ENCODE data around the gene NF1.
A peak's percentile ranks its signal among the peaks of the same experiment; 100 is the strongest.
"Not testable (repeated sequence)": the region's sequence is repeated elsewhere in the genome, so short reads cannot be mapped to it uniquely, and the experiment has no call there.

The NF1 gene

GRCh38 chr17:31078290-31078689, 16.5 kb upstream of the NF1 start:
- no peak for DNase-seq (ENCODE audit: low read depth, low spot score)

GRCh38 chr17:31079731-31080130, 15.0 kb upstream of the NF1 start:
- no peak for DNase-seq (ENCODE audit: low read depth, low spot score)

- no peak for DNase-seq (ENCODE audit: low read depth, low spot score)
Measured at GRCh38 chr17:31085563-31085962, 9.2 kb upstream of the NF1 start.

- no peak for DNase-seq (ENCODE audit: low read depth, low spot score)
Measured at GRCh38 chr17:31089471-31089870, 5.3 kb upstream of the NF1 start.

- not testable (repeated sequence) for DNase-seq (ENCODE audit: low read depth, low spot score)
Measured at GRCh38 chr17:31090650-31091049, 4.1 kb upstream of the NF1 start.

- no peak for DNase-seq (ENCODE audit: low read depth, low spot score)
Measured at GRCh38 chr17:31092475-31093064, 2.2 kb upstream of the NF1 start.

GRCh38 chr17:31093866-31094599, 744 bp upstream of the NF1 start:
- peak; percentile 15 for DNase-seq (ENCODE audit: low read depth, low spot score)

GRCh38 chr17:31095236-31096105, 694 bp downstream of the NF1 start:
- peak; percentile 72 for DNase-seq (ENCODE audit: low read depth, low spot score)

GRCh38 chr17:31096106-31096436, 1.3 kb downstream of the NF1 start:
- DNase-seq (ENCODE audit: low read depth, low spot score): no peak

GRCh38 chr17:31099016-31099415, 4.2 kb downstream of the NF1 start:
- DNase-seq (ENCODE audit: low read depth, low spot score): no peak

- no peak for DNase-seq (ENCODE audit: low read depth, low spot score)
Measured at GRCh38 chr17:31100840-31101459, 6.2 kb downstream of the NF1 start.

- no peak for DNase-seq (ENCODE audit: low read depth, low spot score)
Measured at GRCh38 chr17:31101943-31102342, 7.2 kb downstream of the NF1 start.

- no peak for DNase-seq (ENCODE audit: low read depth, low spot score)
Measured at GRCh38 chr17:31105991-31106390, 11.2 kb downstream of the NF1 start.

GRCh38 chr17:31111183-31111582, 16.4 kb downstream of the NF1 start:
- DNase-seq (ENCODE audit: low read depth, low spot score): no peak

- DNase-seq (ENCODE audit: low read depth, low spot score): no peak
Measured at GRCh38 chr17:31112001-31112661, 17.4 kb downstream of the NF1 start.

- DNase-seq (ENCODE audit: low read depth, low spot score): peak; percentile 10
Measured at GRCh38 chr17:31113368-31113767, 18.6 kb downstream of the NF1 start.

- DNase-seq (ENCODE audit: low read depth, low spot score): no peak
Measured at GRCh38 chr17:31113939-31114338, 19.2 kb downstream of the NF1 start.

GRCh38 chr17:31114956-31115555, 20.3 kb downstream of the NF1 start:
- DNase-seq (ENCODE audit: low read depth, low spot score): no peak

GRCh38 chr17:31116167-31116566, 21.4 kb downstream of the NF1 start:
- no peak for DNase-seq (ENCODE audit: low read depth, low spot score)

GRCh38 chr17:31122746-31123145, 28.0 kb downstream of the NF1 start:
- DNase-seq (ENCODE audit: low read depth, low spot score): no peak

- DNase-seq (ENCODE audit: low read depth, low spot score): no peak
Measured at GRCh38 chr17:31126318-31126717, 31.5 kb downstream of the NF1 start.
